ENCODE data around the gene EIF4E2.

EIF4E2 gene

GRCh38 chr2:232543491-232543890, 7.0 kb upstream of the EIF4E2 start:
- TF ChIP-seq, protein P1, sequence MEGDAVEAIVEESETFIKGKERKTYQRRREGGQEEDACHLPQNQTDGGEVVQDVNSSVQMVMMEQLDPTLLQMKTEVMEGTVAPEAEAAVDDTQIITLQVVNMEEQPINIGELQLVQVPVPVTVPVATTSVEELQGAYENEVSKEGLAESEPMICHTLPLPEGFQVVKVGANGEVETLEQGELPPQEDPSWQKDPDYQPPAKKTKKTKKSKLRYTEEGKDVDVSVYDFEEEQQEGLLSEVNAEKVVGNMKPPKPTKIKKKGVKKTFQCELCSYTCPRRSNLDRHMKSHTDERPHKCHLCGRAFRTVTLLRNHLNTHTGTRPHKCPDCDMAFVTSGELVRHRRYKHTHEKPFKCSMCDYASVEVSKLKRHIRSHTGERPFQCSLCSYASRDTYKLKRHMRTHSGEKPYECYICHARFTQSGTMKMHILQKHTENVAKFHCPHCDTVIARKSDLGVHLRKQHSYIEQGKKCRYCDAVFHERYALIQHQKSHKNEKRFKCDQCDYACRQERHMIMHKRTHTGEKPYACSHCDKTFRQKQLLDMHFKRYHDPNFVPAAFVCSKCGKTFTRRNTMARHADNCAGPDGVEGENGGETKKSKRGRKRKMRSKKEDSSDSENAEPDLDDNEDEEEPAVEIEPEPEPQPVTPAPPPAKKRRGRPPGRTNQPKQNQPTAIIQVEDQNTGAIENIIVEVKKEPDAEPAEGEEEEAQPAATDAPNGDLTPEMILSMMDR (conservative IDR thresholded peaks at IDR 0.05; ENCODE audit: low read depth, low read length), result no peak
- H3K4me3 ChIP-seq (ENCODE audit: low read depth, low read length), result no peak overlapping the region
- no peak for DNase-seq (ENCODE audit: low read depth)

DNA sequence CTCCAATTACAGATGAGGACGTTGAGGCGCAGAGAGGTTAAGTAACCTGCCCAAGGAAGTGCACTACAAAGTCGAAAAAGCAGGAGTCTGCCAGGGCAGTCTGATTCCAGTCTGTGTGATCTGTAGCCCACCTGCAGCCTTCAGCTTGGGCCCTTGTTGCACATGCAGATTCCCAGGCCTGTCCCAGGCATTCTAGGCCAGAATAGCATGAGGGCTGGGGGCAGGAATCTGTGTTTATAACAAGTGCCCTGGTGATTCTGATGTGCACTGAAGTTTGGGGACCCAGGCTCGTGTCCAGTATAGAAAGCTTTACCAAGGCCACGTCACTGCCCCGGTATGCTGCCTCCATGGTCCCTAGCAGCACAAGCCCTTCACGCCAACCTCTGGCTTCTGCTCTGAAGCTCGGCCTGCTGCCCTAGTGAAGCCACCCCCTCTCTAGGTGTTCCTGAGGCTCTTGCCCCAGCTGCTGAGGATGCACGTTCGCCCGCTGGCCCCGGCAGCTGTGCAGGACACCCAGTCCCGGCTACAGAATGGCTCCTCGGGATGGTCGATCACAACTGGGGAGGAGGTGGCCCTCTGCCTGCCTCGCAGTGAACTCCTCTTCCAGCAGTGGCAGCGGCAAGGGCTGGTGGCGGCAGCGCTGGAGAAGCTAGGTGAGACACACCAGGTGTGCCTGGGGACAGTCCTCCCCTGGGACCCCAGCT, 6.4 kb upstream of the EIF4E2 start:
- TF ChIP-seq, protein P1 (conservative IDR thresholded peaks at IDR 0.05; ENCODE audit: low read depth, low read length), result no peak
- H3K4me3 ChIP-seq (ENCODE audit: low read depth, low read length), result no peak overlapping the region
- no peak for DNase-seq (ENCODE audit: low read depth)

- no peak overlapping the region for H3K4me3 ChIP-seq (ENCODE audit: low read depth, low read length)
- TF ChIP-seq, protein P1 (conservative IDR thresholded peaks at IDR 0.05; ENCODE audit: low read depth, low read length), result no peak
- no peak for DNase-seq (ENCODE audit: low read depth)
Measured at GRCh38 chr2:232544674-232545073, 5.8 kb upstream of the EIF4E2 start.

GRCh38 chr2:232545511-232546375, 4.7 kb upstream of the EIF4E2 start:
- TF ChIP-seq, protein P1 (conservative IDR thresholded peaks at IDR 0.05; ENCODE audit: low read depth, low read length), result no peak
- no peak overlapping the region for H3K4me3 ChIP-seq (ENCODE audit: low read depth, low read length)
- DNase-seq (ENCODE audit: low read depth), result no peak

GRCh38 chr2:232547991-232548390, 2.5 kb upstream of the EIF4E2 start:
- H3K4me3 ChIP-seq (ENCODE audit: low read depth, low read length), result no peak overlapping the region
- DNase-seq (ENCODE audit: low read depth), result no peak
- TF ChIP-seq, protein P1 (conservative IDR thresholded peaks at IDR 0.05; ENCODE audit: low read depth, low read length), result no peak

GRCh38 chr2:232549655-232550353, 685 bp upstream of the EIF4E2 start:
- TF ChIP-seq, protein P1 (conservative IDR thresholded peaks at IDR 0.05; ENCODE audit: low read depth, low read length), result no peak
- DNase-seq (ENCODE audit: low read depth), result peak; percentile 15
- H3K4me3 ChIP-seq (ENCODE audit: low read depth, low read length), result peak overlapping the region; percentile 92

All from choroid plexus epithelial cell (primary cell).